Measurements from ENCODE around the gene SLC39A1. TPM values are rescaled to one million over a fixed set of nuclear protein-coding genes. Genes with fewer than 3 reads are reported as not detected.

The SLC39A1 gene
- polyA plus RNA-seq, 1 of the 3 experiments (the other 2 are of a cell fraction): 89.6 TPM

- Histone ChIP-seq H3K4me3 (ENCODE audit: low read depth in 2 of 2, low read length in 1 of 2) (no peak overlapping the region), H2AFZ (ENCODE audit: low read depth) (no peak overlapping the region)
- POLR2A ChIA-PET: no interaction called here
These were observed 11.5 kb downstream of the SLC39A1 start for GRCh38 chr1:153951801-153952200.

More at GRCh38 chr1:153951801-153952200, 11.5 kb downstream of the SLC39A1 start:
- Histone ChIP-seq H3K79me2 (ENCODE audit: insufficient read depth) (peaks cover 48% of the 10 kb centered on the region), H3K9ac (no peak overlapping the region), H3K27ac (ENCODE audit: low read depth in 2 of 2, low read length in 1 of 2) (no peak overlapping the region), H3K27me3 (ENCODE audit: insufficient read depth) (no peaks in the 10 kb centered on the region), H3K9me2 (no peaks in the 10 kb centered on the region), H3K4me1 (ENCODE audit: control insufficient read depth in 1 of 2, insufficient read depth in 2 of 2, low read depth in 1 of 2, low read length in 1 of 2) (peaks cover 2 to 22% of the 10 kb centered on the region in 2 experiments; a peak in 3 of 4 replicates), H3K9me3 (no peaks in the 10 kb centered on the region), H4K20me1 (ENCODE audit: insufficient read depth) (peaks cover 30% of the 10 kb centered on the region), H3K4me2 (no peak overlapping the region), H3F3A (replicated peaks; ENCODE audit: insufficient read depth) (peaks cover 7% of the 10 kb centered on the region), H3K36me3 (replicated peaks in 1 of 2; ENCODE audit: control insufficient read depth in 1 of 2, insufficient read depth in 2 of 2, low read length in 1 of 2) (peaks cover 9 to 64% of the 10 kb centered on the region in 2 experiments)
- DNase-seq: no peak
- 92% methylated on average over 2 of the region's 2 CpGs for WGBS (ENCODE audit: low lambda C conversion rate)
- CTCF ChIA-PET: no interaction called here
- TF ChIP-seq ELF1 (IDR thresholded peaks at IDR 0.05) (no peak), FOXM1 (IDR thresholded peaks at IDR 0.05; ENCODE audit: low read depth) (no peak), NFIC (IDR thresholded peaks at IDR 0.05; ENCODE audit: borderline replicate concordance) (no peak), RCOR1 (IDR thresholded peaks at IDR 0.05; ENCODE audit: low read length) (no peak), NRF1 (IDR thresholded peaks at IDR 0.05; ENCODE audit: low read depth, low read length) (no peak), REST (IDR thresholded peaks at IDR 0.05; ENCODE audit: low read depth, low read length) (no peak), TCF12 (IDR thresholded peaks at IDR 0.05) (no peak), ZBTB33 (IDR thresholded peaks at IDR 0.05; ENCODE audit: borderline replicate concordance, low read depth) (no peak), CHD2 (IDR thresholded peaks at IDR 0.05; ENCODE audit: low read length, partially characterized antibody) (no peak), RFX5 (IDR thresholded peaks at IDR 0.05; ENCODE audit: low read length) (no peak), GABPA (IDR thresholded peaks at IDR 0.05; ENCODE audit: low read depth) (no peak), TAF1 (IDR thresholded peaks at IDR 0.05; ENCODE audit: borderline replicate concordance, low read depth, low read length) (no peak), RAD21 (IDR thresholded peaks at IDR 0.05; ENCODE audit: low read length) (no peak), POLR2AphosphoS5 (IDR thresholded peaks at IDR 0.05; ENCODE audit: low read depth, low read length) (no peak)
- TF ChIP-seq, protein P1, sequence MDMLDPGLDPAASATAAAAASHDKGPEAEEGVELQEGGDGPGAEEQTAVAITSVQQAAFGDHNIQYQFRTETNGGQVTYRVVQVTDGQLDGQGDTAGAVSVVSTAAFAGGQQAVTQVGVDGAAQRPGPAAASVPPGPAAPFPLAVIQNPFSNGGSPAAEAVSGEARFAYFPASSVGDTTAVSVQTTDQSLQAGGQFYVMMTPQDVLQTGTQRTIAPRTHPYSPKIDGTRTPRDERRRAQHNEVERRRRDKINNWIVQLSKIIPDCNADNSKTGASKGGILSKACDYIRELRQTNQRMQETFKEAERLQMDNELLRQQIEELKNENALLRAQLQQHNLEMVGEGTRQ (IDR thresholded peaks at IDR 0.05; ENCODE audit: borderline replicate concordance, low read depth, low read length): no peak

All from SK-N-SH (cell line).